Lower leg skin (tissue), 3 donors: ENCODE results near the gene HEXD.

Experiments used
- POLR2A ChIP-seq, 2 donors: fragments of 450-650 bp; IDR thresholded peaks; one replicate each; pipeline ENCODE4 v1.6.1; 2016 to 2017; ENCODE audit warnings: antibody characterized with exemption in 2 of 2, mild to moderate bottlenecking in 1 of 2, moderate library complexity in 1 of 2
- TF ChIP-seq, protein P1 (sequence below), 3 donors: fragments of 450-650 bp; IDR thresholded peaks; one replicate each; pipeline ENCODE4 v1.5.1; 2016; ENCODE audit warnings: antibody characterized with exemption in 3 of 3, mild to moderate bottlenecking in 3 of 3, moderate library complexity in 2 of 3

- TF ChIP-seq, protein P1, sequence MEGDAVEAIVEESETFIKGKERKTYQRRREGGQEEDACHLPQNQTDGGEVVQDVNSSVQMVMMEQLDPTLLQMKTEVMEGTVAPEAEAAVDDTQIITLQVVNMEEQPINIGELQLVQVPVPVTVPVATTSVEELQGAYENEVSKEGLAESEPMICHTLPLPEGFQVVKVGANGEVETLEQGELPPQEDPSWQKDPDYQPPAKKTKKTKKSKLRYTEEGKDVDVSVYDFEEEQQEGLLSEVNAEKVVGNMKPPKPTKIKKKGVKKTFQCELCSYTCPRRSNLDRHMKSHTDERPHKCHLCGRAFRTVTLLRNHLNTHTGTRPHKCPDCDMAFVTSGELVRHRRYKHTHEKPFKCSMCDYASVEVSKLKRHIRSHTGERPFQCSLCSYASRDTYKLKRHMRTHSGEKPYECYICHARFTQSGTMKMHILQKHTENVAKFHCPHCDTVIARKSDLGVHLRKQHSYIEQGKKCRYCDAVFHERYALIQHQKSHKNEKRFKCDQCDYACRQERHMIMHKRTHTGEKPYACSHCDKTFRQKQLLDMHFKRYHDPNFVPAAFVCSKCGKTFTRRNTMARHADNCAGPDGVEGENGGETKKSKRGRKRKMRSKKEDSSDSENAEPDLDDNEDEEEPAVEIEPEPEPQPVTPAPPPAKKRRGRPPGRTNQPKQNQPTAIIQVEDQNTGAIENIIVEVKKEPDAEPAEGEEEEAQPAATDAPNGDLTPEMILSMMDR (IDR thresholded peaks at IDR 0.05), result no peak
- TF ChIP-seq POLR2A (IDR thresholded peaks at IDR 0.05), result no peak
Measured at GRCh38 chr17:82463925-82464566, 45.9 kb downstream of the HEXD start.
